Measurements from ENCODE around the gene ID3. TPM values are rescaled to one million over a fixed set of nuclear protein-coding genes. Genes with fewer than 3 reads are reported as not detected.

ID3 gene
- total RNA-seq, 1 experiment from 2014 or later: 119 TPM

- H3K4me2 ChIP-seq (ENCODE audit: insufficient read depth, insufficient read length, low read length): no peak overlapping the region
- H3K27ac Mint-ChIP-seq: no peak overlapping the region; a peak in 1 of 7 replicates
These were observed 5.3 kb upstream of the ID3 start for GRCh38 chr1:23564529-23565122.

More at GRCh38 chr1:23564529-23565122, 5.3 kb upstream of the ID3 start:
- Histone ChIP-seq H4K8ac (replicated peaks; ENCODE audit: insufficient read length, low read depth, low read length) (no peak overlapping the region), H3K14ac (ENCODE audit: insufficient read depth, low read length) (no peak overlapping the region), H4K20me1 (ENCODE audit: control insufficient read depth, insufficient read depth, insufficient read length) (no peaks in the 10 kb centered on the region), H2AK5ac (ENCODE audit: insufficient read length, low read length) (no peak overlapping the region), H2BK120ac (ENCODE audit: low read depth, low read length, poor library complexity, severe bottlenecking) (no peak overlapping the region), H3K4ac (ENCODE audit: low read depth, low read length) (no peak overlapping the region), H4K91ac (ENCODE audit: insufficient read length, low read depth, low read length) (no peak overlapping the region), H2BK15ac (ENCODE audit: low read depth, low read length) (no peak overlapping the region), H3T11ph (ENCODE audit: low read length) (no peak overlapping the region), H2AFZ (ENCODE audit: low read length) (no peak overlapping the region), H3K9me3 (ENCODE audit: control insufficient read depth, low read depth, low read length) (no peaks in the 10 kb centered on the region), H3K27me3 (ENCODE audit: insufficient read depth, low read length) (no peaks in the 10 kb centered on the region), H3K79me2 (ENCODE audit: insufficient read depth, low read length) (no peaks in the 10 kb centered on the region), H3K23me2 (ENCODE audit: insufficient read length, low read depth, low read length, poor library complexity, severe bottlenecking) (peaks cover 13% of the 10 kb centered on the region), H3K4me1 (ENCODE audit: insufficient read depth, low read length) (peaks cover 15% of the 10 kb centered on the region; the same call in 1 of the 2 replicates), H3K79me1 (ENCODE audit: insufficient read depth, low read depth, low read length, poor library complexity, severe bottlenecking) (no peaks in the 10 kb centered on the region), H3K27ac (ENCODE audit: insufficient read length, low read depth, low read length) (no peak overlapping the region), H3K56ac (ENCODE audit: insufficient read length, low read depth, low read length) (no peak overlapping the region), H2BK12ac (ENCODE audit: insufficient read length, low read depth, low read length) (no peak overlapping the region), H2BK20ac (ENCODE audit: low read depth, low read length, poor library complexity, severe bottlenecking) (no peak overlapping the region), H4K5ac (ENCODE audit: insufficient read length, low read depth, low read length) (no peak overlapping the region), H3K23ac (ENCODE audit: insufficient read length, low read depth, low read length) (no peak overlapping the region), H3K18ac (ENCODE audit: insufficient read length, low read depth, low read length) (no peak overlapping the region), H2BK5ac (ENCODE audit: insufficient read length, low read length) (no peak overlapping the region), H3K9ac (ENCODE audit: extremely low read depth, insufficient read length, low read length) (no peak overlapping the region)
- Mint-ChIP-seq H3K4me1 (peaks cover 79 to 82% of the 10 kb centered on the region in 2 experiments), H3K27me3 (ENCODE audit: low read depth) (peaks cover 19% of the 10 kb centered on the region), H3K4me3 (no peak overlapping the region), H3K36me3 (ENCODE audit: insufficient read depth in 1 of 3, low read depth in 3 of 3) (peaks cover 0 to 3% (median 0%) of the 10 kb centered on the region in 3 experiments; a peak in 1 of 7 replicates), H3K9me3 (peaks cover 0 to 2% of the 10 kb centered on the region in 2 experiments; a peak in 1 of 5 replicates)
- DNase-seq: no peak
- TF ChIP-seq CTCF (conservative IDR thresholded peaks at IDR 0.05): no peak
- no CpG with 5 or more reads among the region's 10 CpGs for WGBS (ENCODE audit: extremely low coverage, insufficient read length, low lambda C conversion rate)
